IMR-90 (cell line): ENCODE measurements around the gene STARD13. TPM values are rescaled to one million over a fixed set of nuclear protein-coding genes. Genes with fewer than 3 reads are reported as not detected.

Experiments used
- ATAC-seq: fragments of 200-7000 bp; cut with Tn5 transposase; 2 replicates; pipeline ENCODE4 v1.9.1; 2020; ENCODE audit warnings: low read depth, mild to moderate bottlenecking, moderate library complexity
- BruUV-seq: library from RNA; stranded (reverse); fragments of 400-500 nt; replicated peaks from 2 replicates; lab custom pipeline; 2021; lab: Mats Ljungman, UMichigan
- CTCF ChIA-PET: fragments of 300-600 bp; formaldehyde crosslinking; extraction: SDS; loops from one replicate; lab custom pipeline; 2021; ENCODE audit warnings: antibody characterized with exemption; lab: Yijun Ruan, JAX
- POLR2A ChIA-PET: fragments of 300-600 bp; sonication (Branson Sonifier 250); formaldehyde crosslinking; loops from one replicate; lab custom pipeline; 2022; ENCODE audit warnings: antibody characterized with exemption; ENCODE audit not compliant: unreplicated experiment; lab: Charles Lee
- DNase-seq: peaks from one replicate; pipeline ENCODE4 v3.0.0; 2013
- H2AFZ ChIP-seq: replicated peaks from 2 replicates; pipeline ENCODE3; 2013; ENCODE audit warnings: low read length, mild to moderate bottlenecking; ENCODE audit not compliant: poor library complexity
- H2AK5ac ChIP-seq: 2 replicates; pipeline ENCODE4 v1.6.1; 2013; ENCODE audit warnings: low read depth, low read length, inconsistent platforms
- H2AK9ac ChIP-seq: replicated peaks from 2 replicates; pipeline ENCODE3; 2013; ENCODE audit warnings: mild to moderate bottlenecking, low read depth, low read length, moderate library complexity; ENCODE audit not compliant: poor library complexity
- H2BK120ac ChIP-seq: 2 replicates; pipeline ENCODE4 v1.6.1; 2013; ENCODE audit warnings: low read depth, low read length, inconsistent platforms
- H2BK15ac ChIP-seq: 3 replicates; pipeline ENCODE4 v1.6.1; 2013; ENCODE audit warnings: low read depth, low read length, inconsistent platforms
- H2BK20ac ChIP-seq: 2 replicates; pipeline ENCODE4 v1.6.1; 2013; ENCODE audit warnings: low read depth, mild to moderate bottlenecking, inconsistent platforms, low read length, moderate library complexity
- H2BK5ac ChIP-seq: 2 replicates; pipeline ENCODE4 v1.6.1; 2013; ENCODE audit warnings: mild to moderate bottlenecking, low read depth, low read length, inconsistent platforms; ENCODE audit not compliant: poor library complexity, severe bottlenecking
- H3K14ac ChIP-seq: replicated peaks from 2 replicates; pipeline ENCODE4 v1.6.1; 2013; ENCODE audit warnings: low read depth, low read length, inconsistent platforms
- H3K18ac ChIP-seq: 2 replicates; pipeline ENCODE4 v1.6.1; 2013; ENCODE audit warnings: low read depth, low read length, control low read depth
- H3K23ac ChIP-seq: 2 replicates; pipeline ENCODE4 v1.6.1; 2013; ENCODE audit warnings: low read depth, low read length, inconsistent platforms
- H3K27ac ChIP-seq: 2 replicates; pipeline ENCODE4 v1.5.1; 2013; ENCODE audit warnings: mild to moderate bottlenecking, control low read depth, low read length; ENCODE audit not compliant: insufficient read depth
- H3K27me3 ChIP-seq: 2 replicates; pipeline ENCODE4 v1.6.1; 2013; ENCODE audit warnings: low read length; ENCODE audit not compliant: control insufficient read depth, insufficient read depth
- H3K36me3 ChIP-seq: 2 replicates; pipeline ENCODE4 v1.6.1; 2013; ENCODE audit warnings: low read length, mixed read lengths; ENCODE audit not compliant: control insufficient read depth, insufficient read depth
- H3K4ac ChIP-seq: 2 replicates; pipeline ENCODE4 v1.6.1; 2013; ENCODE audit warnings: low read depth, low read length, inconsistent platforms
- H3K4me1 ChIP-seq: 2 replicates; pipeline ENCODE4 v1.6.1; 2013; ENCODE audit warnings: low read length, mixed read lengths; ENCODE audit not compliant: control insufficient read depth, insufficient read depth
- H3K4me2 ChIP-seq: 2 replicates; pipeline ENCODE4 v1.6.1; 2013; ENCODE audit warnings: low read depth, mild to moderate bottlenecking, control low read depth, low read length, moderate library complexity
- H3K4me3 ChIP-seq: 2 replicates; pipeline ENCODE4 v1.5.1; 2013; ENCODE audit warnings: low read depth, mild to moderate bottlenecking, control low read depth, low read length, moderate library complexity; ENCODE audit not compliant: insufficient read depth
- H3K56ac ChIP-seq: 2 replicates; pipeline ENCODE4 v1.6.1; 2013; ENCODE audit warnings: low read length, inconsistent platforms; ENCODE audit not compliant: insufficient read depth; ENCODE audit errors: extremely low read depth
- H3K79me1 ChIP-seq, 2 experiments: 2 replicates each; pipeline ENCODE4 v1.6.1; 2013; ENCODE audit warnings: low read length in 2 of 2, inconsistent platforms in 1 of 2, low read depth in 1 of 2
- H3K9ac ChIP-seq: 2 replicates; pipeline ENCODE4 v1.6.1; 2013; ENCODE audit warnings: low read depth, low read length, control low read depth
- H3K9me1 ChIP-seq: 2 replicates; pipeline ENCODE4 v1.6.1; 2013; ENCODE audit warnings: low read length, inconsistent platforms; ENCODE audit not compliant: insufficient read depth
- H3K9me3 ChIP-seq: 2 replicates; pipeline ENCODE4 v1.6.1; 2013; ENCODE audit warnings: low read length; ENCODE audit not compliant: control insufficient read depth, insufficient read depth
- H4K20me1 ChIP-seq: 2 replicates; pipeline ENCODE4 v1.6.1; 2013; ENCODE audit warnings: low read length, inconsistent platforms; ENCODE audit not compliant: insufficient read depth
- H4K5ac ChIP-seq: 2 replicates; pipeline ENCODE4 v1.6.1; 2013; ENCODE audit warnings: mild to moderate bottlenecking, low read depth, low read length, control low read depth
- H4K8ac ChIP-seq, 2 experiments: 2 replicates each; pipeline ENCODE4 v1.6.1; 2013; ENCODE audit warnings: low read depth in 2 of 2, low read length in 2 of 2, control low read depth in 1 of 2, inconsistent platforms in 1 of 2
- H4K91ac ChIP-seq: 2 replicates; pipeline ENCODE4 v1.6.1; 2013; ENCODE audit warnings: low read depth, low read length, inconsistent platforms; ENCODE audit not compliant: insufficient read depth
- BHLHE40 ChIP-seq: fragments of 150-350 bp; IDR thresholded peaks from 2 replicates; pipeline ENCODE4 v1.6.1; 2016; ENCODE audit warnings: mild to moderate bottlenecking, low read depth, low read length
- CEBPB ChIP-seq: IDR thresholded peaks from 2 replicates; pipeline ENCODE4 v1.6.1; 2012; ENCODE audit warnings: low read depth, low read length, improper control_type of control experiment
- CHD1 ChIP-seq: IDR thresholded peaks from 2 replicates; pipeline ENCODE4 v1.6.1; 2012; ENCODE audit warnings: low read depth, low read length, improper control_type of control experiment
- FOS ChIP-seq: fragments of 150-350 bp; IDR thresholded peaks from 2 replicates; pipeline ENCODE4 v1.6.1; 2016; ENCODE audit warnings: low read depth, low read length
- MAFK ChIP-seq: IDR thresholded peaks from 2 replicates; pipeline ENCODE4 v1.6.1; 2012; ENCODE audit warnings: low read depth, low read length, improper control_type of control experiment
- MAZ ChIP-seq: IDR thresholded peaks from 2 replicates; pipeline ENCODE4 v1.6.1; 2012; ENCODE audit warnings: low read depth, mild to moderate bottlenecking, low read length, improper control_type of control experiment, moderate library complexity, borderline replicate concordance
- MXI1 ChIP-seq: IDR thresholded peaks from 2 replicates; pipeline ENCODE4 v1.6.1; 2012; ENCODE audit warnings: low read depth, mild to moderate bottlenecking, low read length, moderate library complexity, borderline replicate concordance
- NFE2L2 ChIP-seq: fragments of 150-350 bp; IDR thresholded peaks from 2 replicates; pipeline ENCODE4 v1.6.1; 2016; ENCODE audit warnings: low read depth, mild to moderate bottlenecking, low read length
- POLR2A ChIP-seq: IDR thresholded peaks from 2 replicates; pipeline ENCODE4 v1.6.1; 2012; ENCODE audit warnings: mild to moderate bottlenecking, low read depth, low read length
- RAD21 ChIP-seq: IDR thresholded peaks from 2 replicates; pipeline ENCODE4 v1.6.1; 2012; ENCODE audit warnings: low read length, improper control_type of control experiment
- RCOR1 ChIP-seq: IDR thresholded peaks from 2 replicates; pipeline ENCODE4 v1.6.1; 2012; ENCODE audit warnings: mild to moderate bottlenecking, low read length, improper control_type of control experiment; ENCODE audit not compliant: insufficient replicate concordance
- RFX5 ChIP-seq: IDR thresholded peaks from 2 replicates; pipeline ENCODE4 v1.8.0; 2012; ENCODE audit warnings: low read depth, mild to moderate bottlenecking, low read length, moderate library complexity
- SMC3 ChIP-seq: fragments of 150-350 bp; IDR thresholded peaks from 2 replicates; pipeline ENCODE4 v1.6.1; 2016; ENCODE audit warnings: low read depth, mild to moderate bottlenecking, antibody characterized with exemption, low read length, moderate library complexity
- WGBS, 2 experiments: methylation state at CpG; one replicate each; pipeline versions ENCODE4 v1.1.5 to v1.1.7; 2013; ENCODE audit warnings: missing lambda C conversion rate in 2 of 2; ENCODE audit not compliant: insufficient read length in 1 of 2; ENCODE audit errors: extremely low coverage in 2 of 2; 5-methylcytosine and 5-hydroxymethylcytosine counted together
- dilution Hi-C: fragments of 300-500 bp; cut with HindIII; formaldehyde crosslinking; loops from one replicate; pipeline ENCODE4 v1.14.3; 2018; ENCODE audit warnings: low sequenced_read_pairs; ENCODE audit not compliant: unreplicated experiment
- in situ Hi-C: fragments of 300-500 bp; cut with MboI; formaldehyde crosslinking; loops from 3 replicates; pipeline ENCODE4 v1.14.3; 2019; ENCODE audit warnings: low sequenced_read_pairs, inconsistent platforms, mixed read lengths
- intact Hi-C: fragments of 100-400 bp; cut with micrococcal nuclease; formaldehyde crosslinking; loops from 2 replicates; pipeline ENCODE4 v1.10.0; 2022
- polyA plus RNA-seq, 3 experiments: library from polyadenylated mRNA; depleted of rRNA; stranded (reverse); fragments of >200 nt; gene quantifications; 2 replicates each; pipeline ENCODE4 v1.2.3, GENCODE V29; 2012; ENCODE audit warnings: low replicate concordance in 1 of 3
- total RNA-seq: library from RNA; depleted of rRNA; stranded (reverse); fragments of >200 nt; gene quantifications from 2 replicates; pipeline ENCODE4 v1.2.3, GENCODE V29; 2012
- TF ChIP-seq, protein P1 (sequence below): fragments of 150-350 bp; IDR thresholded peaks from 2 replicates; pipeline ENCODE4 v1.6.1; 2017; ENCODE audit warnings: mild to moderate bottlenecking, antibody characterized with exemption, low read length, low read depth
- TF ChIP-seq, protein P2 (sequence below): fragments of 150-350 bp; IDR thresholded peaks from 2 replicates; pipeline ENCODE4 v1.6.1; 2016; ENCODE audit warnings: low read depth, mild to moderate bottlenecking, low read length, moderate library complexity, borderline replicate concordance
- TF ChIP-seq, protein P3 (sequence below): conservative IDR thresholded peaks from 2 replicates; pipeline ENCODE4 v1.5.1; 2012; ENCODE audit warnings: mild to moderate bottlenecking, low read depth, low read length, improper control_type of control experiment

STARD13 gene
- total and polyA plus RNA-seq, 2 of the 4 experiments (the other 2 are of a cell fraction): 23.6 to 46.6 TPM

DNA sequence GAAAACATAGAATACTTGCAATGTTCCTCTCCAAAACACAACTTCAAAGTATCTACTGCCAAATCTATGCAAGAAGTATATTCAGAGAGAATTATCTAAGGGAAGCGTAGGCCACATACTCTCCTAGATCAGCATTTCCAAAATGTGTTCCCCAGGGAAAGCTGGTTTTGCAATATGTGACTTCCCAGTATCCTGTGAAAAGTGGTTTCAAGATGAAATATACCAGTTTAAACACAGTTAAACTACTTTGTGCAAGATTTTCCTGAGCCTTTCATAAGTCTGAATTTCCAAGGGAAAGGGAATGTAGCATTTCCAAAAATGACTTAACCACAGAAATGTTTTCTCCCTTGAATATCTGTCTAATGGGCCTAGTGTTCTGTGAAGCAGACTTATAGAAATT lies 7.6 kb downstream of the STARD13 start:
- Histone ChIP-seq H3K4me3 (no peak overlapping the region), H2AK5ac (no peak overlapping the region), H3K9me1 (peaks cover 5% of the 10 kb centered on the region), H3K4me2 (no peak overlapping the region), H3K9me3 (no peaks in the 10 kb centered on the region), H3K27ac (no peak overlapping the region), H2BK15ac (no peak overlapping the region; the same call in 2 of the 3 replicates), H3K56ac (no peak overlapping the region), H3K14ac (no peak overlapping the region; the same call in 1 of the 2 replicates), H2BK20ac (0 out of 2 replicates have a peak overlapping the region, but pooled peaks have one; percentile 8), H3K27me3 (no peaks in the 10 kb centered on the region), H3K23ac (no peak overlapping the region), H3K79me1 (peaks cover 14 to 65% of the 10 kb centered on the region in 2 experiments), H4K8ac (peak overlapping the region in 1 of 2 experiments; percentile 43; a peak in 1 of 4 replicates), H2AK9ac (no peak overlapping the region), H4K91ac (no peak overlapping the region), H2AFZ (no peak overlapping the region), H3K4ac (peak overlapping the region; percentile 2; the same call in 1 of the 2 replicates), H3K18ac (peak overlapping the region; percentile 40; the same call in 1 of the 2 replicates), H2BK120ac (peak overlapping the region; percentile 16; the same call in 1 of the 2 replicates), H4K5ac (no peak overlapping the region), H3K9ac (no peak overlapping the region), H2BK5ac (peak overlapping the region; percentile 90), H3K4me1 (peaks cover 19% of the 10 kb centered on the region), H3K36me3 (peaks cover 19% of the 10 kb centered on the region), H4K20me1 (peaks cover 20% of the 10 kb centered on the region; the same call in 1 of the 2 replicates)
- POLR2A ChIA-PET: interaction anchor here (0.6 kb wide), 1 partner anchor 96 kb away, joined by 4 read pairs; no protein-coding TSS in a partner anchor
- BruUV-seq: no TSS peak
- in situ Hi-C loops (loop anchor here (25.0 kb wide), 1 partner anchor 434 kb away; no protein-coding TSS in a partner anchor), dilution Hi-C loops (no loop called here), intact Hi-C loops (no loop called here)
- TF ChIP-seq MXI1: no peak
- TF ChIP-seq, protein P1, sequence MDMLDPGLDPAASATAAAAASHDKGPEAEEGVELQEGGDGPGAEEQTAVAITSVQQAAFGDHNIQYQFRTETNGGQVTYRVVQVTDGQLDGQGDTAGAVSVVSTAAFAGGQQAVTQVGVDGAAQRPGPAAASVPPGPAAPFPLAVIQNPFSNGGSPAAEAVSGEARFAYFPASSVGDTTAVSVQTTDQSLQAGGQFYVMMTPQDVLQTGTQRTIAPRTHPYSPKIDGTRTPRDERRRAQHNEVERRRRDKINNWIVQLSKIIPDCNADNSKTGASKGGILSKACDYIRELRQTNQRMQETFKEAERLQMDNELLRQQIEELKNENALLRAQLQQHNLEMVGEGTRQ: no peak
- no peak for TF ChIP-seq RAD21
- TF ChIP-seq MAFK: no peak
- TF ChIP-seq, protein P2, sequence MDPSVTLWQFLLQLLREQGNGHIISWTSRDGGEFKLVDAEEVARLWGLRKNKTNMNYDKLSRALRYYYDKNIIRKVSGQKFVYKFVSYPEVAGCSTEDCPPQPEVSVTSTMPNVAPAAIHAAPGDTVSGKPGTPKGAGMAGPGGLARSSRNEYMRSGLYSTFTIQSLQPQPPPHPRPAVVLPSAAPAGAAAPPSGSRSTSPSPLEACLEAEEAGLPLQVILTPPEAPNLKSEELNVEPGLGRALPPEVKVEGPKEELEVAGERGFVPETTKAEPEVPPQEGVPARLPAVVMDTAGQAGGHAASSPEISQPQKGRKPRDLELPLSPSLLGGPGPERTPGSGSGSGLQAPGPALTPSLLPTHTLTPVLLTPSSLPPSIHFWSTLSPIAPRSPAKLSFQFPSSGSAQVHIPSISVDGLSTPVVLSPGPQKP: no peak
- no peak for TF ChIP-seq NFE2L2
- TF ChIP-seq CEBPB: no peak
- no peak for TF ChIP-seq RFX5
- TF ChIP-seq CHD1: no peak
- TF ChIP-seq RCOR1: no peak
- no peak for TF ChIP-seq POLR2A
- TF ChIP-seq MAZ: no peak
- no peak for TF ChIP-seq SMC3
- no peak for TF ChIP-seq BHLHE40
- TF ChIP-seq, protein P3, sequence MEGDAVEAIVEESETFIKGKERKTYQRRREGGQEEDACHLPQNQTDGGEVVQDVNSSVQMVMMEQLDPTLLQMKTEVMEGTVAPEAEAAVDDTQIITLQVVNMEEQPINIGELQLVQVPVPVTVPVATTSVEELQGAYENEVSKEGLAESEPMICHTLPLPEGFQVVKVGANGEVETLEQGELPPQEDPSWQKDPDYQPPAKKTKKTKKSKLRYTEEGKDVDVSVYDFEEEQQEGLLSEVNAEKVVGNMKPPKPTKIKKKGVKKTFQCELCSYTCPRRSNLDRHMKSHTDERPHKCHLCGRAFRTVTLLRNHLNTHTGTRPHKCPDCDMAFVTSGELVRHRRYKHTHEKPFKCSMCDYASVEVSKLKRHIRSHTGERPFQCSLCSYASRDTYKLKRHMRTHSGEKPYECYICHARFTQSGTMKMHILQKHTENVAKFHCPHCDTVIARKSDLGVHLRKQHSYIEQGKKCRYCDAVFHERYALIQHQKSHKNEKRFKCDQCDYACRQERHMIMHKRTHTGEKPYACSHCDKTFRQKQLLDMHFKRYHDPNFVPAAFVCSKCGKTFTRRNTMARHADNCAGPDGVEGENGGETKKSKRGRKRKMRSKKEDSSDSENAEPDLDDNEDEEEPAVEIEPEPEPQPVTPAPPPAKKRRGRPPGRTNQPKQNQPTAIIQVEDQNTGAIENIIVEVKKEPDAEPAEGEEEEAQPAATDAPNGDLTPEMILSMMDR: no peak
- no peak for TF ChIP-seq FOS
- DNase-seq (no peak), ATAC-seq (no peak)
- CTCF ChIA-PET: interaction anchor here (0.7 kb wide), 1 partner anchor 36 kb away, joined by 3 read pairs; no protein-coding TSS in a partner anchor
- WGBS, 2 experiments: no CpG with 5 or more reads among the region's 1 CpG
